IMR-90 (cell line): Measurements from ENCODE around the gene ADCY2. TPM values are rescaled to one million over a fixed set of nuclear protein-coding genes. Genes with fewer than 3 reads are reported as not detected.

Experiments
- ATAC-seq: fragments of 200-7000 bp; cut with Tn5 transposase; 2 replicates; pipeline ENCODE4 v1.9.1; 2020; ENCODE audit warnings: low read depth, mild to moderate bottlenecking, moderate library complexity
- BruUV-seq: library from RNA; stranded (reverse); fragments of 400-500 nt; replicated peaks from 2 replicates; lab custom pipeline; 2021; lab: Mats Ljungman, UMichigan
- CTCF ChIA-PET: fragments of 300-600 bp; formaldehyde crosslinking; extraction: SDS; loops from one replicate; lab custom pipeline; 2021; ENCODE audit warnings: antibody characterized with exemption; lab: Yijun Ruan, JAX
- POLR2A ChIA-PET: fragments of 300-600 bp; sonication (Branson Sonifier 250); formaldehyde crosslinking; loops from one replicate; lab custom pipeline; 2022; ENCODE audit warnings: antibody characterized with exemption; ENCODE audit not compliant: unreplicated experiment; lab: Charles Lee
- DNase-seq: peaks from one replicate; pipeline ENCODE4 v3.0.0; 2013
- H2AFZ ChIP-seq: replicated peaks from 2 replicates; pipeline ENCODE3; 2013; ENCODE audit warnings: low read length, mild to moderate bottlenecking; ENCODE audit not compliant: poor library complexity
- H2AK5ac ChIP-seq: 2 replicates; pipeline ENCODE4 v1.6.1; 2013; ENCODE audit warnings: low read depth, low read length, inconsistent platforms
- H2AK9ac ChIP-seq: replicated peaks from 2 replicates; pipeline ENCODE3; 2013; ENCODE audit warnings: mild to moderate bottlenecking, low read depth, low read length, moderate library complexity; ENCODE audit not compliant: poor library complexity
- H2BK120ac ChIP-seq: 2 replicates; pipeline ENCODE4 v1.6.1; 2013; ENCODE audit warnings: low read depth, low read length, inconsistent platforms
- H2BK15ac ChIP-seq: 3 replicates; pipeline ENCODE4 v1.6.1; 2013; ENCODE audit warnings: low read depth, low read length, inconsistent platforms
- H2BK20ac ChIP-seq: 2 replicates; pipeline ENCODE4 v1.6.1; 2013; ENCODE audit warnings: low read depth, mild to moderate bottlenecking, inconsistent platforms, low read length, moderate library complexity
- H2BK5ac ChIP-seq: 2 replicates; pipeline ENCODE4 v1.6.1; 2013; ENCODE audit warnings: mild to moderate bottlenecking, low read depth, low read length, inconsistent platforms; ENCODE audit not compliant: poor library complexity, severe bottlenecking
- H3K14ac ChIP-seq: replicated peaks from 2 replicates; pipeline ENCODE4 v1.6.1; 2013; ENCODE audit warnings: low read depth, low read length, inconsistent platforms
- H3K18ac ChIP-seq: 2 replicates; pipeline ENCODE4 v1.6.1; 2013; ENCODE audit warnings: low read depth, low read length, control low read depth
- H3K23ac ChIP-seq: 2 replicates; pipeline ENCODE4 v1.6.1; 2013; ENCODE audit warnings: low read depth, low read length, inconsistent platforms
- H3K27ac ChIP-seq: 2 replicates; pipeline ENCODE4 v1.5.1; 2013; ENCODE audit warnings: mild to moderate bottlenecking, control low read depth, low read length; ENCODE audit not compliant: insufficient read depth
- H3K27me3 ChIP-seq: 2 replicates; pipeline ENCODE4 v1.6.1; 2013; ENCODE audit warnings: low read length; ENCODE audit not compliant: control insufficient read depth, insufficient read depth
- H3K36me3 ChIP-seq: 2 replicates; pipeline ENCODE4 v1.6.1; 2013; ENCODE audit warnings: low read length, mixed read lengths; ENCODE audit not compliant: control insufficient read depth, insufficient read depth
- H3K4ac ChIP-seq: 2 replicates; pipeline ENCODE4 v1.6.1; 2013; ENCODE audit warnings: low read depth, low read length, inconsistent platforms
- H3K4me1 ChIP-seq: 2 replicates; pipeline ENCODE4 v1.6.1; 2013; ENCODE audit warnings: low read length, mixed read lengths; ENCODE audit not compliant: control insufficient read depth, insufficient read depth
- H3K4me2 ChIP-seq: 2 replicates; pipeline ENCODE4 v1.6.1; 2013; ENCODE audit warnings: low read depth, mild to moderate bottlenecking, control low read depth, low read length, moderate library complexity
- H3K4me3 ChIP-seq: 2 replicates; pipeline ENCODE4 v1.5.1; 2013; ENCODE audit warnings: low read depth, mild to moderate bottlenecking, control low read depth, low read length, moderate library complexity; ENCODE audit not compliant: insufficient read depth
- H3K56ac ChIP-seq: 2 replicates; pipeline ENCODE4 v1.6.1; 2013; ENCODE audit warnings: low read length, inconsistent platforms; ENCODE audit not compliant: insufficient read depth; ENCODE audit errors: extremely low read depth
- H3K79me1 ChIP-seq, 2 experiments: 2 replicates each; pipeline ENCODE4 v1.6.1; 2013; ENCODE audit warnings: low read length in 2 of 2, inconsistent platforms in 1 of 2, low read depth in 1 of 2
- H3K9ac ChIP-seq: 2 replicates; pipeline ENCODE4 v1.6.1; 2013; ENCODE audit warnings: low read depth, low read length, control low read depth
- H3K9me1 ChIP-seq: 2 replicates; pipeline ENCODE4 v1.6.1; 2013; ENCODE audit warnings: low read length, inconsistent platforms; ENCODE audit not compliant: insufficient read depth
- H3K9me3 ChIP-seq: 2 replicates; pipeline ENCODE4 v1.6.1; 2013; ENCODE audit warnings: low read length; ENCODE audit not compliant: control insufficient read depth, insufficient read depth
- H4K20me1 ChIP-seq: 2 replicates; pipeline ENCODE4 v1.6.1; 2013; ENCODE audit warnings: low read length, inconsistent platforms; ENCODE audit not compliant: insufficient read depth
- H4K5ac ChIP-seq: 2 replicates; pipeline ENCODE4 v1.6.1; 2013; ENCODE audit warnings: mild to moderate bottlenecking, low read depth, low read length, control low read depth
- H4K8ac ChIP-seq, 2 experiments: 2 replicates each; pipeline ENCODE4 v1.6.1; 2013; ENCODE audit warnings: low read depth in 2 of 2, low read length in 2 of 2, control low read depth in 1 of 2, inconsistent platforms in 1 of 2
- H4K91ac ChIP-seq: 2 replicates; pipeline ENCODE4 v1.6.1; 2013; ENCODE audit warnings: low read depth, low read length, inconsistent platforms; ENCODE audit not compliant: insufficient read depth
- BHLHE40 ChIP-seq: fragments of 150-350 bp; IDR thresholded peaks from 2 replicates; pipeline ENCODE4 v1.6.1; 2016; ENCODE audit warnings: mild to moderate bottlenecking, low read depth, low read length
- FOS ChIP-seq: fragments of 150-350 bp; IDR thresholded peaks from 2 replicates; pipeline ENCODE4 v1.6.1; 2016; ENCODE audit warnings: low read depth, low read length
- MXI1 ChIP-seq: IDR thresholded peaks from 2 replicates; pipeline ENCODE4 v1.6.1; 2012; ENCODE audit warnings: low read depth, mild to moderate bottlenecking, low read length, moderate library complexity, borderline replicate concordance
- RAD21 ChIP-seq: IDR thresholded peaks from 2 replicates; pipeline ENCODE4 v1.6.1; 2012; ENCODE audit warnings: low read length, improper control_type of control experiment
- RCOR1 ChIP-seq: IDR thresholded peaks from 2 replicates; pipeline ENCODE4 v1.6.1; 2012; ENCODE audit warnings: mild to moderate bottlenecking, low read length, improper control_type of control experiment; ENCODE audit not compliant: insufficient replicate concordance
- RFX5 ChIP-seq: IDR thresholded peaks from 2 replicates; pipeline ENCODE4 v1.8.0; 2012; ENCODE audit warnings: low read depth, mild to moderate bottlenecking, low read length, moderate library complexity
- WGBS, 2 experiments: methylation state at CpG; one replicate each; pipeline versions ENCODE4 v1.1.5 to v1.1.7; 2013; ENCODE audit warnings: missing lambda C conversion rate in 2 of 2; ENCODE audit not compliant: insufficient read length in 1 of 2; ENCODE audit errors: extremely low coverage in 2 of 2; 5-methylcytosine and 5-hydroxymethylcytosine counted together
- dilution Hi-C: fragments of 300-500 bp; cut with HindIII; formaldehyde crosslinking; loops from one replicate; pipeline ENCODE4 v1.14.3; 2018; ENCODE audit warnings: low sequenced_read_pairs; ENCODE audit not compliant: unreplicated experiment
- in situ Hi-C: fragments of 300-500 bp; cut with MboI; formaldehyde crosslinking; loops from 3 replicates; pipeline ENCODE4 v1.14.3; 2019; ENCODE audit warnings: low sequenced_read_pairs, inconsistent platforms, mixed read lengths
- intact Hi-C: fragments of 100-400 bp; cut with micrococcal nuclease; formaldehyde crosslinking; loops from 2 replicates; pipeline ENCODE4 v1.10.0; 2022
- polyA plus RNA-seq, 3 experiments: library from polyadenylated mRNA; depleted of rRNA; stranded (reverse); fragments of >200 nt; gene quantifications; 2 replicates each; pipeline ENCODE4 v1.2.3, GENCODE V29; 2012; ENCODE audit warnings: low replicate concordance in 1 of 3
- total RNA-seq: library from RNA; depleted of rRNA; stranded (reverse); fragments of >200 nt; gene quantifications from 2 replicates; pipeline ENCODE4 v1.2.3, GENCODE V29; 2012
- TF ChIP-seq, protein P1 (sequence below): fragments of 150-350 bp; IDR thresholded peaks from 2 replicates; pipeline ENCODE4 v1.6.1; 2017; ENCODE audit warnings: mild to moderate bottlenecking, antibody characterized with exemption, low read length, low read depth
- TF ChIP-seq, protein P2 (sequence below): fragments of 150-350 bp; IDR thresholded peaks from 2 replicates; pipeline ENCODE4 v1.6.1; 2016; ENCODE audit warnings: low read depth, mild to moderate bottlenecking, low read length, moderate library complexity, borderline replicate concordance
- TF ChIP-seq, protein P3 (sequence below): conservative IDR thresholded peaks from 2 replicates; pipeline ENCODE4 v1.5.1; 2012; ENCODE audit warnings: mild to moderate bottlenecking, low read depth, low read length, improper control_type of control experiment

The ADCY2 gene
- total and polyA plus RNA-seq, 2 of the 4 experiments (the other 2 are of a cell fraction), result not detected

DNA sequence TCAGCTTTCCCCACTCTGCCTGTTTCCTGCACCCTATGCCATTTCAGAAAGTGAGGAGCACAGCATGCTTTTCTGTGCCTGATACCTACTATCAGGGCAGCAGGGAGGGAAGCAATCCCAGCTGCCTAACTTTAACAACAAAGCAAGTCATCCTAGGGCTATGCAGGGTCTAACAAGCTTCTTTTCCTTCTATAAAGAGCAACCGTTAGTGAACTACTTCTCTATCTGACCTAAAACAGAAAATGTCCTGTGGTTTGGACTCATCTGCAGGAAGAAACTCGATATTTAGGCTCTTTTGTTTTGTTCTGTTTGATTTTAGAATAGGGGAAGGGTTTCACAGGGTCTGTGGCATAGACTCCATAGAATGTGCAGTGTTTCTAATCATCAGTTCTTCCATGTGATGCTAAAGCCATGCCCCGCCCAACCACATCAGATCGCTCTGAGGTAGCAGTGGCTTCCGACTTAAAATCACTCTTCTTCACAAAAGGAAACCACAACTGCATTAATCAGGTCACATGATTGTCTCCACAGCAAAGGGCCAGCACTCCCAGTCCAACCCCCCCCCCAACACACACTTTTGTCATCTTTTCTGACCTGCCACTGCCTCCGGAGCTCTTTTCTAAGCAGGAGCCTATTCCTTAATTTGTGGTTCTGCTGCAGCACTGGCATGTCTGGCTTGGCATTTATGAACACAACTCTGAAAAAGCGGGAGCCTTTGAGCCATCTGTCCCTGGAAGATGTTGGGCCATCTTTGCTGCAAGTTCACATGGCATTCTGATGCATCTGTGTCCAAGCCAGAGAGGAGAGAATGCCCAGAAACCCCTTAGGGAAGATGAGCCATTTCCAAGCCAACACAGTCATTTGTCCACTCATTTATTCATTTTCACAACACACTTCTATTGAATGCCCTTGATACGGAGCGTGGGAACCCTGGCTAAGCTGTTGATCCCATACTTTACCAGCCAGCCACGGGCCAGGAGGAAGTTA, 383.4 kb downstream of the ADCY2 start:
- H3K36me3 ChIP-seq, result no peaks in the 10 kb centered on the region
- no peaks in the 10 kb centered on the region for H3K27me3 ChIP-seq
- H3K18ac ChIP-seq, result no peak overlapping the region
- H3K79me1 ChIP-seq, result no peaks in the 10 kb centered on the region
- no peak for DNase-seq
- no peak overlapping the region for H3K9ac ChIP-seq
- H2AFZ ChIP-seq, result no peak overlapping the region
- H2AK9ac ChIP-seq, result no peak overlapping the region
- no peak overlapping the region for H2BK15ac ChIP-seq
- no peak overlapping the region for H4K5ac ChIP-seq
- intact Hi-C loops, result no loop called here
- POLR2A ChIA-PET, result no interaction called here
- 0 out of 2 replicates have a peak, but pooled peaks cover 3% of the 10 kb centered on the region for H3K9me3 ChIP-seq
- no peaks in the 10 kb centered on the region for H4K20me1 ChIP-seq
- H3K14ac ChIP-seq, result no peak overlapping the region
- no peak for TF ChIP-seq RCOR1
- TF ChIP-seq, protein P1, sequence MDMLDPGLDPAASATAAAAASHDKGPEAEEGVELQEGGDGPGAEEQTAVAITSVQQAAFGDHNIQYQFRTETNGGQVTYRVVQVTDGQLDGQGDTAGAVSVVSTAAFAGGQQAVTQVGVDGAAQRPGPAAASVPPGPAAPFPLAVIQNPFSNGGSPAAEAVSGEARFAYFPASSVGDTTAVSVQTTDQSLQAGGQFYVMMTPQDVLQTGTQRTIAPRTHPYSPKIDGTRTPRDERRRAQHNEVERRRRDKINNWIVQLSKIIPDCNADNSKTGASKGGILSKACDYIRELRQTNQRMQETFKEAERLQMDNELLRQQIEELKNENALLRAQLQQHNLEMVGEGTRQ, result no peak
- no peak for TF ChIP-seq RFX5
- TF ChIP-seq, protein P2, sequence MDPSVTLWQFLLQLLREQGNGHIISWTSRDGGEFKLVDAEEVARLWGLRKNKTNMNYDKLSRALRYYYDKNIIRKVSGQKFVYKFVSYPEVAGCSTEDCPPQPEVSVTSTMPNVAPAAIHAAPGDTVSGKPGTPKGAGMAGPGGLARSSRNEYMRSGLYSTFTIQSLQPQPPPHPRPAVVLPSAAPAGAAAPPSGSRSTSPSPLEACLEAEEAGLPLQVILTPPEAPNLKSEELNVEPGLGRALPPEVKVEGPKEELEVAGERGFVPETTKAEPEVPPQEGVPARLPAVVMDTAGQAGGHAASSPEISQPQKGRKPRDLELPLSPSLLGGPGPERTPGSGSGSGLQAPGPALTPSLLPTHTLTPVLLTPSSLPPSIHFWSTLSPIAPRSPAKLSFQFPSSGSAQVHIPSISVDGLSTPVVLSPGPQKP, result no peak
- TF ChIP-seq, protein P3, sequence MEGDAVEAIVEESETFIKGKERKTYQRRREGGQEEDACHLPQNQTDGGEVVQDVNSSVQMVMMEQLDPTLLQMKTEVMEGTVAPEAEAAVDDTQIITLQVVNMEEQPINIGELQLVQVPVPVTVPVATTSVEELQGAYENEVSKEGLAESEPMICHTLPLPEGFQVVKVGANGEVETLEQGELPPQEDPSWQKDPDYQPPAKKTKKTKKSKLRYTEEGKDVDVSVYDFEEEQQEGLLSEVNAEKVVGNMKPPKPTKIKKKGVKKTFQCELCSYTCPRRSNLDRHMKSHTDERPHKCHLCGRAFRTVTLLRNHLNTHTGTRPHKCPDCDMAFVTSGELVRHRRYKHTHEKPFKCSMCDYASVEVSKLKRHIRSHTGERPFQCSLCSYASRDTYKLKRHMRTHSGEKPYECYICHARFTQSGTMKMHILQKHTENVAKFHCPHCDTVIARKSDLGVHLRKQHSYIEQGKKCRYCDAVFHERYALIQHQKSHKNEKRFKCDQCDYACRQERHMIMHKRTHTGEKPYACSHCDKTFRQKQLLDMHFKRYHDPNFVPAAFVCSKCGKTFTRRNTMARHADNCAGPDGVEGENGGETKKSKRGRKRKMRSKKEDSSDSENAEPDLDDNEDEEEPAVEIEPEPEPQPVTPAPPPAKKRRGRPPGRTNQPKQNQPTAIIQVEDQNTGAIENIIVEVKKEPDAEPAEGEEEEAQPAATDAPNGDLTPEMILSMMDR, result no peak
- TF ChIP-seq BHLHE40, result no peak
- TF ChIP-seq FOS, result no peak
- no peak for TF ChIP-seq MXI1
- no peak for TF ChIP-seq RAD21
- H2AK5ac ChIP-seq, result no peak overlapping the region
- H3K4me3 ChIP-seq, result no peak overlapping the region
- in situ Hi-C loops, result no loop called here
- no peak overlapping the region for H2BK20ac ChIP-seq
- BruUV-seq, result no TSS peak
- H2BK5ac ChIP-seq, result no peak overlapping the region
- no peaks in the 10 kb centered on the region for H3K9me1 ChIP-seq
- no peak overlapping the region for H3K56ac ChIP-seq
- no peak overlapping the region for H3K4me2 ChIP-seq
- no peak for ATAC-seq
- WGBS, 2 experiments, result 83% methylated on average over 1 of the region's 10 CpGs; no CpG with 5 or more reads in 1 of the 2 experiments
- no peak overlapping the region for H2BK120ac ChIP-seq
- H3K4ac ChIP-seq, result no peak overlapping the region
- H3K4me1 ChIP-seq, result no peaks in the 10 kb centered on the region
- H4K91ac ChIP-seq, result no peak overlapping the region
- CTCF ChIA-PET, result interaction anchor here (0.5 kb wide), 1 partner anchor 14 kb away, joined by 3 read pairs; no protein-coding TSS in a partner anchor
- dilution Hi-C loops, result no loop called here
- no peak overlapping the region for H3K27ac ChIP-seq
- no peak overlapping the region for H3K23ac ChIP-seq
- H4K8ac ChIP-seq, result no peak overlapping the region
